HCT116 (cell line): Measurements from ENCODE around the gene PRKCQ. TPM values are rescaled to one million over a fixed set of nuclear protein-coding genes. Genes with fewer than 3 reads are reported as not detected.

Source experiments
- ATAC-seq: fragments of 200-7000 bp; cut with Tn5 transposase; 2 replicates; pipeline ENCODE4 v1.9.1; 2020; ENCODE audit warnings: mild to moderate bottlenecking, moderate library complexity
- BruUV-seq: library from RNA; stranded (reverse); fragments of 400-500 nt; replicated peaks from 2 replicates; lab custom pipeline; 2021; lab: Mats Ljungman, UMichigan
- CTCF ChIA-PET: fragments of 300-600 bp; sonication (Branson Sonifier 250); formaldehyde crosslinking; loops from one replicate; lab custom pipeline; 2021; ENCODE audit warnings: antibody characterized with exemption; lab: Charles Lee
- POLR2A ChIA-PET: fragments of 300-600, 350-600 bp; sonication (Branson Sonifier 250); formaldehyde crosslinking; loops from one replicate; lab custom pipeline; 2021; ENCODE audit warnings: antibody characterized with exemption; lab: Charles Lee
- RAD21 ChIA-PET, 2 experiments: fragments of 300-600 bp; sonication (Branson Sonifier 250); formaldehyde crosslinking; loops; one replicate each; lab custom pipeline; 2023; ENCODE audit warnings: low total read pairs in 2 of 2; ENCODE audit not compliant: uncharacterized antibody in 2 of 2, unreplicated experiment in 2 of 2, low non-redundant PET in 1 of 2; lab: Charles Lee
- DNase-seq: peaks from one replicate; pipeline ENCODE4 v3.0.0-alpha.2; 2010; ENCODE audit warnings: low read depth, low spot score
- H2AFZ ChIP-seq: fragments of 200-600 bp; shearing (Covaris generic), sonication (generic); 2 replicates; pipeline ENCODE4 v1.6.1; 2017; ENCODE audit warnings: low read depth, mixed run types, mixed read lengths, antibody characterized with exemption, low read length; ENCODE audit not compliant: poor library complexity, severe bottlenecking
- H3K27ac ChIP-seq: 2 replicates; pipeline ENCODE4 v1.5.1; 2012; ENCODE audit warnings: low read depth, low read length
- H3K27me3 ChIP-seq: fragments of 200-600 bp; sonication (generic); 2 replicates; pipeline ENCODE4 v1.6.1; 2016; ENCODE audit warnings: mixed run types, low read length, mixed read lengths; ENCODE audit not compliant: insufficient read depth
- H3K36me3 ChIP-seq, 2 experiments: fragments of 200-500 bp in 1 of 2; fragments of 200-600 bp in 1 of 2; sonication (Bioruptor generic) in 1 of 2; sonication (generic) in 1 of 2; 2 replicates each; pipeline versions ENCODE4 v1.5.1 to v1.6.1; 2014 to 2016; ENCODE audit warnings: low read length in 2 of 2, inconsistent platforms in 1 of 2, mixed read lengths in 1 of 2, mixed run types in 1 of 2; ENCODE audit not compliant: insufficient read depth in 2 of 2, control insufficient read depth in 1 of 2
- H3K4me1 ChIP-seq, 2 experiments: fragments of 200-600 bp in 1 of 2; sonication (generic) in 1 of 2; 2 replicates each; pipeline versions ENCODE4 v1.5.1 to v1.6.1; 2012 to 2017; ENCODE audit warnings: low read length in 2 of 2, inconsistent platforms in 1 of 2, mild to moderate bottlenecking in 1 of 2, mixed read lengths in 1 of 2, mixed run types in 1 of 2, moderate library complexity in 1 of 2; ENCODE audit not compliant: insufficient read depth in 2 of 2, control insufficient read depth in 1 of 2
- H3K4me2 ChIP-seq: fragments of 200-600 bp; sonication (generic); 2 replicates; pipeline ENCODE4 v1.6.1; 2017; ENCODE audit warnings: mixed run types, low read length, mixed read lengths
- H3K4me3 ChIP-seq, 2 experiments: fragments of 200-600 bp in 1 of 2; sonication (generic) in 1 of 2; replicated peaks in 1 of 2; 2 replicates each; pipeline ENCODE4 v1.5.1; 2011 to 2016; ENCODE audit warnings: low read length in 2 of 2, control low read depth in 1 of 2, low read depth in 1 of 2, mild to moderate bottlenecking in 1 of 2, mixed read lengths in 1 of 2, mixed run types in 1 of 2
- H3K79me2 ChIP-seq: fragments of 200-600 bp; sonication (generic); 2 replicates; pipeline ENCODE4 v1.6.1; 2017; ENCODE audit warnings: mild to moderate bottlenecking, mixed run types, low read length, moderate library complexity, mixed read lengths; ENCODE audit not compliant: insufficient read depth
- H3K9ac ChIP-seq: fragments of 200-600 bp; sonication (generic); 2 replicates; pipeline ENCODE4 v1.6.1; 2016; ENCODE audit warnings: low read length, mixed read lengths
- H3K9me2 ChIP-seq: fragments of 200-600 bp; sonication (generic), shearing (Covaris generic); 2 replicates; pipeline ENCODE4 v1.6.1; 2017; ENCODE audit warnings: mixed run types, mild to moderate bottlenecking, moderate library complexity; ENCODE audit not compliant: insufficient read depth
- H3K9me3 ChIP-seq, 2 experiments: fragments of 200-500 bp in 1 of 2; fragments of 200-600 bp in 1 of 2; sonication (Bioruptor generic) in 1 of 2; sonication (generic) in 1 of 2; 2 replicates each; pipeline ENCODE4 v1.6.1; 2014 to 2017; ENCODE audit warnings: low read length in 2 of 2, mixed read lengths in 2 of 2, inconsistent platforms in 1 of 2, low read depth in 1 of 2, mild to moderate bottlenecking in 1 of 2, mixed run types in 1 of 2, moderate library complexity in 1 of 2; ENCODE audit not compliant: control insufficient read depth in 1 of 2, insufficient read depth in 1 of 2
- H4K20me1 ChIP-seq: fragments of 200-600 bp; sonication (generic), shearing (Covaris generic); 2 replicates; pipeline ENCODE4 v1.6.1; 2017; ENCODE audit warnings: mixed run types, mild to moderate bottlenecking, moderate library complexity; ENCODE audit not compliant: insufficient read depth
- ATF3 ChIP-seq: IDR thresholded peaks from 2 replicates; pipeline ENCODE4 v1.6.1; 2012
- CEBPB ChIP-seq: IDR thresholded peaks from 2 replicates; pipeline ENCODE4 v1.6.1; 2012; ENCODE audit warnings: low read depth
- EGR1 ChIP-seq: IDR thresholded peaks from 2 replicates; pipeline ENCODE4 v1.6.1; 2012; ENCODE audit warnings: low read depth
- ELF1 ChIP-seq: IDR thresholded peaks from 2 replicates; pipeline ENCODE4 v1.6.1; 2012; ENCODE audit warnings: low read depth, borderline replicate concordance
- JUND ChIP-seq: IDR thresholded peaks from 2 replicates; pipeline ENCODE4 v1.6.1; 2012
- SRF ChIP-seq: IDR thresholded peaks from 2 replicates; pipeline ENCODE4 v1.6.1; 2012; ENCODE audit warnings: low read depth
- TCF7L2 ChIP-seq: IDR thresholded peaks from 2 replicates; pipeline ENCODE4 v1.7.0; 2011; ENCODE audit warnings: borderline replicate concordance, inconsistent platforms; ENCODE audit not compliant: insufficient read depth, insufficient read length; ENCODE audit errors: extremely low read depth
- YY1 ChIP-seq: IDR thresholded peaks from 2 replicates; pipeline ENCODE4 v1.6.1; 2011; ENCODE audit warnings: low read length, low read depth, moderate library complexity, mild to moderate bottlenecking; ENCODE audit not compliant: insufficient replicate concordance; ENCODE audit errors: extremely low read depth
- ZBTB33 ChIP-seq: IDR thresholded peaks from 2 replicates; pipeline ENCODE4 v1.6.1; 2011; ENCODE audit warnings: mild to moderate bottlenecking, low read length, moderate library complexity; ENCODE audit not compliant: insufficient replicate concordance; ENCODE audit errors: extremely low read depth
- intact Hi-C: fragments of 100-400 bp; cut with micrococcal nuclease; formaldehyde crosslinking; loops from 2 replicates; pipeline ENCODE4 v1.10.0; 2022
- total RNA-seq: library from RNA; stranded (reverse); gene quantifications from one replicate; pipeline ENCODE4 v1.2.1, GENCODE V29; 2021; ENCODE audit not compliant: unreplicated experiment

Gene PRKCQ
- total RNA-seq, 1 experiment from 2014 or later, result 0.54 TPM

- CTCF ChIA-PET, result no interaction called here
- POLR2A ChIA-PET, result no interaction called here
Measured at GRCh38 chr10:6423004-6423403, 157.1 kb downstream of the PRKCQ start.

More at GRCh38 chr10:6423004-6423403, 157.1 kb downstream of the PRKCQ start:
- no peak for TF ChIP-seq EGR1
- no peak for TF ChIP-seq TCF7L2
- TF ChIP-seq CEBPB, result no peak
- TF ChIP-seq ATF3, result no peak
- TF ChIP-seq ZBTB33, result no peak
- TF ChIP-seq ELF1, result no peak
- TF ChIP-seq YY1, result no peak
- no peak for TF ChIP-seq JUND
- no peak for TF ChIP-seq SRF
- ATAC-seq, result no peak
- RAD21 ChIA-PET, result no interaction called here
- Histone ChIP-seq H2AFZ (no peak overlapping the region), H3K79me2 (no peaks in the 10 kb centered on the region), H3K9me3 (no peaks in the 10 kb centered on the region), H3K27ac (no peak overlapping the region), H3K4me1 (no peaks in the 10 kb centered on the region), H3K9ac (no peak overlapping the region), H3K4me2 (no peak overlapping the region), H3K27me3 (peaks cover 26% of the 10 kb centered on the region), H3K36me3 (no peaks in the 10 kb centered on the region), H3K4me3 (no peak overlapping the region), H3K9me2 (no peaks in the 10 kb centered on the region), H4K20me1 (no peaks in the 10 kb centered on the region)
- BruUV-seq, result no TSS peak
- intact Hi-C loops, result no loop called here
- DNase-seq, result no peak
